Hepatic stellate cell (primary cell): ENCODE measurements around the gene OPN4.
"Not testable (repeated sequence)": the region's sequence is repeated elsewhere in the genome, so short reads cannot be mapped to it uniquely, and the experiment has no call there.

ENCODE experiments used
- DNase-seq: peaks from one replicate; pipeline ENCODE4 v3.0.0; 2011; ENCODE audit warnings: low spot score

The OPN4 gene, protein sequence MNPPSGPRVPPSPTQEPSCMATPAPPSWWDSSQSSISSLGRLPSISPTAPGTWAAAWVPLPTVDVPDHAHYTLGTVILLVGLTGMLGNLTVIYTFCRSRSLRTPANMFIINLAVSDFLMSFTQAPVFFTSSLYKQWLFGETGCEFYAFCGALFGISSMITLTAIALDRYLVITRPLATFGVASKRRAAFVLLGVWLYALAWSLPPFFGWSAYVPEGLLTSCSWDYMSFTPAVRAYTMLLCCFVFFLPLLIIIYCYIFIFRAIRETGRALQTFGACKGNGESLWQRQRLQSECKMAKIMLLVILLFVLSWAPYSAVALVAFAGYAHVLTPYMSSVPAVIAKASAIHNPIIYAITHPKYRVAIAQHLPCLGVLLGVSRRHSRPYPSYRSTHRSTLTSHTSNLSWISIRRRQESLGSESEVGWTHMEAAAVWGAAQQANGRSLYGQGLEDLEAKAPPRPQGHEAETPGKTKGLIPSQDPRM

DNA sequence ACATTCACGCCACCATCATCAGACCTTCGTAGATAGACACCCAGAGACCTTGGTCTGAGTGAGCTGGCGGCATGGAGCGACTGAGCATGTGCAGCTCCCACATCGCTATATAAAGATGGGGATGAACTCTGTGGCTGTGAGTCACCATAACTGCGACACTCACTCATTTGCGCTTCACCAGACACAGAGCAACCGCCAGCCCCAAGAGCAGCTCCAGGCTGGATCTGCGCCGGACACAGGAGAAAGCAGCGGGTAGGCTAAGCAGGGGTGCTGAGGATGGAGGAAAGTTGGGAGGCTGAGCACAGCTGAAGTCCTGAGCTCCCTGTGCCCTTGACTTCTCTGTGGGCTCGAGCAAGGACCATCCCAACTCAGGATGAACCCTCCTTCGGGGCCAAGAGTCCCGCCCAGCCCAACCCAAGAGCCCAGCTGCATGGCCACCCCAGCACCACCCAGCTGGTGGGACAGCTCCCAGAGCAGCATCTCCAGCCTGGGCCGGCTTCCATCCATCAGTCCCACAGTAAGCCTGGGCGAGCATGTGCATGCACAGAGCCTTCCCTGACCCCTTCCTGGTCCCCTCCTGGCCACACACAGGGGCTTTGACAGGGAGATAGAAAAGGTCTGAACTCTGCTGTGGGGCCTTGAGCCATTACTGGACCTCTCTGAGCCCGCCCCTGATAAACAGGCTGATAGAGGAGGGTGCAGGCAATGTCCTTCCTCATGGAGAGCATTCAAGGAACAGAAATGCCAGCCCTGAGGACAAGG, at the start of gene OPN4:
Gene OPN4, plus strand, starts transcription at position 137 of the 762 bp plus-strand sequence. Its CDS starts 237 bp downstream, at position 374.
- peak; percentile 17 for DNase-seq

GRCh38 chr10:86607674-86608073, 46.7 kb upstream of the OPN4 start:
- DNase-seq = no peak

DNA sequence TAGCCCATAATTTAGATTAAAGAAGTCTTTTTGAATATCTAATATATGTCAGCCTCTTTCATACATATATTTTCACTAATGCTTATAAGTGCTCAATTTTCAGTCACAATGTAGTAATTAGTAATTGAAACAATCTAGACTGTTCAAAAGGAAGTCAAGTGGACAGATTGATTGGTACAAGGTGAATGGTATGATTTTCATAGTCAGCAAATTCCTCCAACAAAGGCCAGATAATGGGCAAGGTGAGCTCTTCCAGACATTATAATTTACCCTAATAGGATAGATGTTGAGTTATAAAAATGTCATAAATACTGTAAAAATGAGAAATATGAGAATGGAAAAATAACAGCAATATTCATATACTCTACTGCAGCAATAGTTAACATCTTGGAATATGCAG, 44.4 kb upstream of the OPN4 start:
- DNase-seq = no peak

GRCh38 chr10:86611386-86611785, 43.0 kb upstream of the OPN4 start:
- DNase-seq = no peak

GRCh38 chr10:86613096-86613495, 41.3 kb upstream of the OPN4 start:
- DNase-seq = no peak

DNA sequence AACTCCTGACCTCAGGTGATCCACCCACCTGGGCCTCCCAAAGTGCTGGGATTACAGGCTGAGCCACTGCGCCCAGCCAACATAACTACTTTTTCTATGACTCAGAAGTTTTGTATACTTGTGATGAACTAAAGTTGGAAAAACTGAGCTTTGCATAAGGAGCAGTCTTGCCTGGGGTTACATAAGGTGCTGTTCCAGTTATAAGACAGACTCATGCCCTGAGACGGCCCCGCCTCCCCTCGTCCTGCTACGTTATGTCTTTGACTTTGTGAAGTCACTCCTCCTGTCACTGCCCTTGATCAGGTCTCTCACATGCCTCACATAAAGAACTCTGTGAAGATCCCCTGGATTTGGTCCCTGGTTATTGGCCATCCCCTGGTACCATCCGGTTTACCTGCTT, 40.4 kb upstream of the OPN4 start:
- no peak for DNase-seq

DNA sequence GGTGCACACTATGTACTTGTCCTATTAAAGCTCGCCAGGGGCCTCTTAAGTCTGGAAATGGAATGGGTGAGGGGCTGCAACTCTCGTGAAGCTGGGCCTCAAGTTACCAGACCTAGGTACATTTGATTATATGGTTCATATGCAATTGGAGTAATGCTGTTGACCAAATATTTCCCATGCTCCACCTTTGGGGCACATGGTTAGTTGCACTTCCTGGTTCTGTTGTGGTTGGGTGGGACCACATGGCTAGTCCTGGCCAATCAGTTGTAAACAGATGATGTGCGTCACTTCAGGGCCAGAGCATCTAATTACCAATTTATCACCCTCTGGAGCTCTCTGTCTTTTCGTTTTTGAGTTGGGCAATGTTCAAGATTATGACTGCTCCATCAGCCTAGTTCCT, 39.5 kb upstream of the OPN4 start:
- DNase-seq = no peak

DNA sequence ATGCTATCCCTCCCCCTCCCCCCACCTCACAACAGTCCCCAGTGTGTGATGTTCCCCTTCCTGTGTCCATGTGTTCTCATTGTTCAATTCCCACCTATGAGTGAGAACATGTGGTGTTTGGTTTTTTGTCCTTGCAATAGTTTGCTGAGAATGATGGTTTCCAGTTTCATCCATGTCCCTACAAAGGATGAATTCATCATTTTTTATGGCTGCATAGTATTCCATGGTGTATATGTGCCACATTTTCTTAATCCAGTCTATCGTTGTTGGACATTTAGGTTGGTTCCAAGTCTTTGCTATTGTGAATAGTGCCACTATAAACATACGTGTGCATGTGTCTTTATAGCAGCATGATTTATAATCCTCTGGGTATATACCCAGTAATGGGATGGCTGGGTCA, 37.1 kb upstream of the OPN4 start:
- not testable (repeated sequence) for DNase-seq

DNA sequence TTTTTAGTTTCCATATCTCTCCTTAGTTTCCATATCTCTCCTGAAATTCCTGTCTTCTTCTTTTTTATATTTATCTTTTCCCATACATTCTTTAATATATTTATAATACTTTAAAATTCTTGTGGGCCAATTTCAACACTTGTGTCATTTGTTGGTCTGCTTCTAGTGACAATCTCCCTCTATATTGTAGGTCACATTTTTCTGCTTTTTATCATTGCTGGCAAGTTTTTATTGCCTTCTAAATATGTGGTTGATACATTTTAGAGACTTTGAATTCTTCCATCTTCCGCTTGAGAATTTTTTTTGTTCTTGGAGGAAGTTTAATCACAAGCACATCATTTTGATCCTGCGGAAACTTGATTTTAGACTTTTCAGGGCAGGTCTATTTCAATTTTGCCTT, 26.0 kb upstream of the OPN4 start:
- DNase-seq = no peak

DNA sequence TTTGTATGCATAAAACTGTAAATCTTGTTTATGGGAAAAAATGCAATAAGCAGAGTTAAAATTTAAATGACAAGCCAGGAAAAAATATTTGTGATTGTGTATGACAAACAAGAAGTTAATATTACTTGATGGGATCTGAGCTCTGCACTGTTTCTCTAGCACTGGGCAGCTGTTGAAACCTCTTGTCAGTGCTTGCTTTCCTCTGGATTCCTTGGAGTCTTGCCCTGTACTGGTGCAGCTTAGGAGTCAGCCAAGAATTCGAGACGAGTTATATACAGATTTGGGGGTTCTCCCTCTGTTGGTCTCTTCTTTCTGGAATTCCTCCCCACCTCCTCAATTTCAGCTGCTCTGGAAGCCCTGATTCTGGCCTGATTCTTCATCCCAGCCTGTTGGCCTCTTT, 24.3 kb upstream of the OPN4 start:
- DNase-seq = no peak

DNA sequence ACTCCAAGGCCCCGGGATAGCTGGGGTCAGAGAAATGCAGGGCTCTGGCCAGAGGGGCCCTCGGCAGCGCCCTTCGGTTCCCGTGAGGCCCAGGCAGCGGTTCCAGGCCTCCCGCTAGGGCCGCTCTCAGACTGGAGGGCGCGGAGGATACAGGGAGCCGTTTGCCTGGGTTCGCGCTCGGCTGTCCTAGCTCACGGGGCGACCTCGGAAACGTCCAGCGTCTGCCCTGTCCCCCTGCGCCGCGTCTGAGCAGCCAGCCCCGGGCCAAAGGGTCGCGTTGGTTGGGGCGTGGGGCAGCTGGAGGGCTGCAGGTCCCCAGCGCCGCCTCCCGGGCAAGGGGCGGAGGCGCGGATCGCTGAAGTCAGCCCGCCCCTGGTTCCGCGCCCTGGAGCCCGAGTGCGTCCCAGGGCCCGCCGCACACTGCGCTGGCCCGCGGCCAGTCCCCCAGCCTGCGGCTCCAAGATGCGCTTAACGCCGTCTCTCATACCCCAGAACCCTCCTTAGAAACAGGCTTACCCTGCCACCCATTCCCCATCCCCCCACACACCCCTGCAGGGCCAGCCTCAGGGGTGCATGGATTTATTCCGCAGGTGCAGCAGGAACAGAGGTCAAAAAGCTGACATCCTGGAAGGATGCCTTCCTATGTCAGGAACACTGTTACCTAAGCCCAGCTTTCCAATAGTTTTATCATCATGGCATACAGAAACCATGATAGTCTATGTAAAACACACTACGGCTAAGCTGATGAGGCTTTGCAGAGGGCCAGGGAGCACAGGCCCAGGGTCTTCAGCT, 22.1 kb upstream of the OPN4 start:
- DNase-seq = no peak

DNA sequence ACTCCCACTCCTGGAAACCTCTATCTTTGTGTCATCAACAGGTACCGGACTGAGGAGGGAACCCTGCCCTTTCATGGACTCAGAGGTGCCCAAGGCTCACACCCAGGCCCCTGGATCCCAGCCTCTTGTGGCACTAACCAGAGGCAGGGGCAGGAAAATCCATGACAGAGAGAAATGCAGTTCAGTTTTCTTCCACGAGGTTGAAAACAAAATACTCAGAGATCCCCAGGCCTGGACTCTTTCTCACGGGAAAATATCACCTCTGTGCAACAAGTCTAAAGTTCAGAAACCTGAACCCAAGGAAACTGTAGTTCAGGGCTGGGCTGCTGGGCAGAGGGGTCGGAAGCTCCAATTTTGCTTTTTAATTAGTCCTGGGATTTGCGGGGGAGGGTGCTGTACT, 21.4 kb upstream of the OPN4 start:
- no peak for DNase-seq

GRCh38 chr10:86635402-86635801, 18.9 kb upstream of the OPN4 start:
- peak; percentile 86 for DNase-seq

DNA sequence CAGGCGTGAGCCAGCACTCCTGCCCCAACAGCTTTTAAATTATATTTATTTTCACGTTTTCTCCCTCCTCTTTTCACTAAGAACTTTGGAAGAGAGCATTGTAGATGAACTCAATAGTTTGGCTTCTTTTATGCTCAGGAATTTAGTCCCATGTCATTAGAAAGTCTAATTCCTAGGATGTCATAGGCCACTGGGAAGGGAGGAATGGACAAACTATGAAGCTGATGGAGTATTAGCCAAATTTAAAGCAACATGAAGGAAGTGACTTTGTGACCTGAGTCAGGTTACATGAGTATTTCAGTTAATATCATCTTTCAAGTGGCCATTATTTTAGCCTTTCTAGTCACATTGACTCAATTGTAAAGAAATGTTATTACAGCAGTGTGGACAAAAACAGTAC, 18.0 kb upstream of the OPN4 start:
- DNase-seq = no peak

- no peak for DNase-seq
These were observed 12.3 kb upstream of the OPN4 start for GRCh38 chr10:86642021-86642420.

DNA sequence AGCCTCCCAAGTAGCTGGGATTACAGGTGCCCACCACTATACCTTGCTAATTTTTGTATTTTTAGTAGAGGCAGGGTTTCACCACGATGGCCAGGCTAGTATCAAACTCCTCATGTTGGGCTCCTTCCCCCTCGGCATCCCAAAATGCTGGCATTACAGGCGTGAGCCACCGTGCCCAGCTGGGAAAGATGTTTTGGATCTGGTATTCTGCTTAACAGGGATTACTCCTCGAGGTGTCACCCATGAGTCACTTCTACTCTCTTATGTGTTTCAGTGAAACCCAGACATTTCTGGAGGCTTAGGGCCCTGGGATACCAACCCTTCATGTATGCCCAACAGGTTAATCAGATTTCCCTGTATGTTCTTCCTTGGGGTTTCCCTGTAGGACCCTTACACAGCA, 11.8 kb upstream of the OPN4 start:
- peak; percentile 72 for DNase-seq

GRCh38 chr10:86644152-86644793, 10.1 kb upstream of the OPN4 start:
- DNase-seq = no peak

- no peak for DNase-seq
These were observed 9.4 kb upstream of the OPN4 start for GRCh38 chr10:86644794-86645445.

GRCh38 chr10:86645621-86646165, 8.7 kb upstream of the OPN4 start:
- not testable (repeated sequence) for DNase-seq

GRCh38 chr10:86646532-86646931, 7.8 kb upstream of the OPN4 start:
- no peak for DNase-seq

GRCh38 chr10:86646933-86647332, 7.4 kb upstream of the OPN4 start:
- DNase-seq = no peak
